PC-3 (cell line): ENCODE results near the gene HNMT.

Source experiments
- CTCF ChIP-seq: fragments of 300-600 bp; sonication (generic); conservative IDR thresholded peaks from 2 replicates; pipeline ENCODE4 v1.5.1; 2017; ENCODE audit warnings: antibody characterized with exemption, low read depth, mild to moderate bottlenecking, low read length
- EZH2 ChIP-seq: fragments of 300-600 bp; sonication (generic); IDR thresholded peaks from one replicate; pipeline ENCODE4 v1.6.1; 2017; ENCODE audit warnings: antibody characterized with exemption, mild to moderate bottlenecking, low read length; ENCODE audit not compliant: unreplicated experiment

DNA sequence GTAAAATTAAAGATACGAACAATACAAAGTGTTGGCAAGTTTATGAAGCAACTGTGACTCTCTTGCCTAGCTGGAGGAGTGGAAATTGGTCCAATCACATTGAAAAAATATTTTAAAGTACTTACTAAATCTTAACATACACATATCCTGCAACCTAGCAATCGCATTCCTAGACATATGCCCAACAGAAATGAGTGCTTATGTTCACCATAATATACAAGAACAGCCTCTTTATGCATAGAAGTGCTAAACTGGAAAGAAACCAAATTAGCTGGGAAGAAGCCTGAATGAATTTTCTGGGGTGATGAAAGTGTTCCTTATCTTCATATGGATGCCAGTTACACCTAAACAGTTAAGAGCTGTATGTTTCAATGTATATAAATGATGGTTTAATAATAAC lies 98.9 kb downstream of the HNMT start:
- TF ChIP-seq CTCF (no peak), EZH2 (no peak)
